Panc1 (cell line): ENCODE results near the gene NUDCD2. TPM values are rescaled to one million over a fixed set of nuclear protein-coding genes. Genes with fewer than 3 reads are reported as not detected.
A peak's percentile ranks its signal among the peaks of the same experiment; 100 is the strongest.

Experiments used
- ATAC-seq: fragments of 200-7000 bp; cut with Tn5 transposase; 2 replicates; pipeline ENCODE4 v1.9.1; 2020; ENCODE audit warnings: mild to moderate bottlenecking, moderate library complexity
- BruUV-seq: library from RNA; stranded (reverse); fragments of 400-500 nt; replicated peaks from 2 replicates; lab custom pipeline; 2021; lab: Mats Ljungman, UMichigan
- CTCF ChIA-PET: fragments of 300-600 bp; sonication (Branson Sonifier 250); formaldehyde crosslinking; loops from one replicate; lab custom pipeline; 2022; ENCODE audit warnings: antibody characterized with exemption; lab: Charles Lee
- POLR2A ChIA-PET: fragments of 300-600 bp; sonication (Branson Sonifier 250); formaldehyde crosslinking; loops from one replicate; lab custom pipeline; 2022; ENCODE audit warnings: antibody characterized with exemption; lab: Charles Lee
- DNase-seq: peaks from one replicate; pipeline ENCODE4 v3.0.0-alpha.2; 2010; ENCODE audit warnings: low read depth, low spot score
- H3K27ac ChIP-seq: 2 replicates; pipeline ENCODE4 v1.5.1; 2011; ENCODE audit warnings: mild to moderate bottlenecking, low read length, inconsistent platforms
- H3K27me3 ChIP-seq: fragments of 200-500 bp; sonication (Bioruptor generic); 2 replicates; pipeline ENCODE4 v1.6.0; 2014; ENCODE audit warnings: low read length, inconsistent platforms; ENCODE audit not compliant: control insufficient read depth, insufficient read depth
- H3K36me3 ChIP-seq: fragments of 200-500 bp; sonication (Bioruptor generic); 2 replicates; pipeline ENCODE4 v1.5.1; 2014; ENCODE audit warnings: inconsistent platforms, mild to moderate bottlenecking, low read length, moderate library complexity; ENCODE audit not compliant: control insufficient read depth, insufficient read depth
- H3K4me1 ChIP-seq: 2 replicates; pipeline ENCODE4 v1.5.1; 2011; ENCODE audit warnings: inconsistent platforms, mild to moderate bottlenecking, low read length, moderate library complexity; ENCODE audit not compliant: control insufficient read depth, insufficient read depth
- H3K4me3 ChIP-seq, 2 experiments: 2 replicates each; pipeline ENCODE4 v1.5.1; 2011 to 2012; ENCODE audit warnings: low read depth in 2 of 2, low read length in 2 of 2, mild to moderate bottlenecking in 2 of 2, inconsistent platforms in 1 of 2, moderate library complexity in 1 of 2
- H3K9me3 ChIP-seq: fragments of 200-500 bp; sonication (Bioruptor generic); 2 replicates; pipeline ENCODE4 v1.5.1; 2014; ENCODE audit warnings: low read depth, mild to moderate bottlenecking, inconsistent platforms, low read length, moderate library complexity; ENCODE audit not compliant: control insufficient read depth, insufficient read depth
- CTCF ChIP-seq: fragments of 450-650 bp; IDR thresholded peaks from 2 replicates; pipeline ENCODE4 v1.5.1; 2017; ENCODE audit warnings: mild to moderate bottlenecking
- POLR2AphosphoS5 ChIP-seq: IDR thresholded peaks from 2 replicates; pipeline ENCODE4 v1.6.1; 2012; ENCODE audit warnings: mild to moderate bottlenecking, low read depth, low read length, moderate library complexity
- REST ChIP-seq, 2 experiments: IDR thresholded peaks; 2 replicates each; pipeline ENCODE4 v1.6.1; 2011 to 2012; ENCODE audit warnings: low read depth in 2 of 2, control low read depth in 1 of 2, low read length in 1 of 2, mild to moderate bottlenecking in 1 of 2, moderate library complexity in 1 of 2; ENCODE audit not compliant: insufficient read depth in 1 of 2
- SIN3A ChIP-seq: IDR thresholded peaks from 2 replicates; pipeline ENCODE4 v1.6.1; 2012; ENCODE audit warnings: low read depth, mild to moderate bottlenecking, low read length, moderate library complexity, borderline replicate concordance; ENCODE audit not compliant: insufficient read depth
- TCF7L2 ChIP-seq: IDR thresholded peaks from 2 replicates; pipeline ENCODE4 v1.6.1; 2011; ENCODE audit warnings: mild to moderate bottlenecking, low read depth, low read length, inconsistent platforms
- in situ Hi-C: cut with HindIII; loops from 2 replicates; pipeline ENCODE4 v1.10.0; 2016; ENCODE audit warnings: low sequenced_read_pairs, low pct_unique_long_range_greater_than_20kb
- intact Hi-C: fragments of 100-400 bp; cut with micrococcal nuclease; formaldehyde crosslinking; loops from one replicate; pipeline ENCODE4 v1.10.0; 2022; ENCODE audit not compliant: unreplicated experiment
- total RNA-seq: library from RNA; stranded (reverse); gene quantifications from one replicate; pipeline ENCODE4 v1.2.1, GENCODE V29; 2021; ENCODE audit not compliant: unreplicated experiment

The NUDCD2 gene
- total RNA-seq, 1 experiment from 2014 or later, result 58.6 TPM

- no peaks in the 10 kb centered on the region for H3K9me3 ChIP-seq
- no peak for ATAC-seq
- peak overlapping the region; percentile 99 for H3K27ac ChIP-seq
- TF ChIP-seq SIN3A, result no peak
- peak; percentile 37; the same call in 1 of the 2 replicates for TF ChIP-seq CTCF
- H3K27me3 ChIP-seq, result no peaks in the 10 kb centered on the region
- intact Hi-C loops, result no loop called here
- H3K36me3 ChIP-seq, result peaks cover 6% of the 10 kb centered on the region; the same call in 1 of the 2 replicates
- POLR2A ChIA-PET, result interaction anchor here (1.1 kb wide), 1 partner anchor 45 kb away, joined by 9 read pairs; the partner anchor contains the start of genes HMMR and NUDCD2
- in situ Hi-C loops, result no loop called here
- DNase-seq, result no peak
- H3K4me3 ChIP-seq, result peak overlapping the region; percentile 88 to 94
- TSS peak; percentile 74 for BruUV-seq
- peaks cover 22% of the 10 kb centered on the region; the same call in 1 of the 2 replicates for H3K4me1 ChIP-seq
- CTCF ChIA-PET, result no interaction called here
These were observed 46.2 kb upstream of the NUDCD2 start for GRCh38 chr5:163506095-163506457.

GRCh38 chr5:163505368-163506094 is 45.6 kb upstream of the NUDCD2 start, which contains the start of gene MAT2B:
Gene MAT2B, plus strand, starts transcription at chr5:163505619. Its CDS starts 68 bp downstream, at chr5:163505687.
- H3K27ac ChIP-seq, result peak within 1 kb of the TSS; percentile 99
- DNase-seq (peak; percentile 75), ATAC-seq (peak; percentile 95)
- no peak for TF ChIP-seq REST (IDR thresholded peaks at IDR 0.05; ENCODE audit: insufficient read depth in 1 of 2, low read depth in 2 of 2, low read length in 1 of 2)
- no peak for TF ChIP-seq TCF7L2
- TF ChIP-seq SIN3A, result peak; percentile 90
- TF ChIP-seq CTCF, result peak; percentile 79
- TF ChIP-seq POLR2AphosphoS5, result peak; percentile 91
- ChIA-PET POLR2A (interaction anchor here (1.1 kb wide), 1 partner anchor 45 kb away, joined by 9 read pairs; the partner anchor contains the start of genes HMMR and NUDCD2), CTCF (no interaction called here)
- intact Hi-C loops, result no loop called here
- H3K27me3 ChIP-seq, result no peaks in the 10 kb centered on the region
- H3K4me1 ChIP-seq, result peaks cover 22% of the 10 kb centered on the region; the same call in 1 of the 2 replicates
- BruUV-seq, result no TSS peak
- H3K36me3 ChIP-seq, result peaks cover 6% of the 10 kb centered on the region; the same call in 1 of the 2 replicates
- in situ Hi-C loops, result no loop called here
- H3K9me3 ChIP-seq, result no peaks in the 10 kb centered on the region
- H3K4me3 ChIP-seq, result peak within 1 kb of the TSS; percentile 88 to 94
